ENCODE measurements around the gene CTLA4.

GRCh38 chr2:203849010-203849409, 18.6 kb upstream of the CTLA4 start:
- no peak for TF ChIP-seq CTCF (IDR thresholded peaks at IDR 0.05)
- TF ChIP-seq ZFX (IDR thresholded peaks at IDR 0.05; ENCODE audit: borderline replicate concordance): no peak
